ENCODE data around the gene COX5A. TPM values are rescaled to one million over a fixed set of nuclear protein-coding genes. Genes with fewer than 3 reads are reported as not detected.

COX5A gene
- total and polyA plus RNA-seq, 2 of the 13 experiments (the other 11 are each of a cell fraction or from before 2014, with no cell fraction given) = 158 to 218 TPM

DNA sequence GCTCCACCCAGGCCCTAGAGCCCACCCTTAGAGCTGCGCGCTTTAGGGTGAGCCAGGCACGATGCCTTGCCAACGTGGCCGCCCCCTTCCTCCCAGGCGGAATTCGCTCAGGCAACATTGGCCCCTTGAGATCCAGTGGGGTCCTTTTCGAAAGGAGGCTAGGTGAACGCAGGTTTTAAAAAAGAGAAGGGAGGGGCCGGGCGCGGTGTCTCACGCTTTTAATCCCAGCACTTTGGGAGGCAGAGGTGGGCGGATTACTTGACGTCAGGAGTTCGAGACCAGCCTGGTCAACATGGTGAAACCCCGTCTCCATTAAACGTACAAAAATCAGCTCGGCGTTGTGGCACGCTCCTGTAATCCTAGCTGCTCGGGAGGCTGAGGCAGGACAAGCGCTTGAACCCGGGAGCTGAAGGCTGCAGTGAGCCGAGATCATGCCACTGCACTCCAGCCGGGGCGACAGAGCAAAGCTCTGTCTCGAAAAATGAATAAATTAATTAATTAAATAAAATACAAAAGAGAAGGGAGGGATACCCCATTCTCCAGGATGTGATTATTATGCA is 19.7 kb upstream of the COX5A start (continued):
- TF ChIP-seq NRL (CRISPR knock-in tag; IDR thresholded peaks at IDR 0.05; ENCODE audit: borderline replicate concordance) = 0 out of 2 replicates have a peak, but pooled peaks have one; percentile 60
- no peak for TF ChIP-seq ZSCAN29 (CRISPR knock-in tag; conservative IDR thresholded peaks at IDR 0.05)
- no peak for TF ChIP-seq RFXANK (CRISPR knock-in tag; IDR thresholded peaks at IDR 0.05)
- TF ChIP-seq SYNCRIP (IDR thresholded peaks at IDR 0.05; ENCODE audit: insufficient read depth, low read depth, low read length) = no peak
- TF ChIP-seq ZNF280B (CRISPR knock-in tag; IDR thresholded peaks at IDR 0.05; ENCODE audit: borderline replicate concordance) = 0 out of 2 replicates have a peak, but pooled peaks have one; percentile 32
- TF ChIP-seq PHF8 (CRISPR knock-in tag; IDR thresholded peaks at IDR 0.05) = no peak
- no peak for TF ChIP-seq PRPF4 (IDR thresholded peaks at IDR 0.05; ENCODE audit: low read depth, low read length, poor library complexity, severe bottlenecking)
- TF ChIP-seq, protein P1, sequence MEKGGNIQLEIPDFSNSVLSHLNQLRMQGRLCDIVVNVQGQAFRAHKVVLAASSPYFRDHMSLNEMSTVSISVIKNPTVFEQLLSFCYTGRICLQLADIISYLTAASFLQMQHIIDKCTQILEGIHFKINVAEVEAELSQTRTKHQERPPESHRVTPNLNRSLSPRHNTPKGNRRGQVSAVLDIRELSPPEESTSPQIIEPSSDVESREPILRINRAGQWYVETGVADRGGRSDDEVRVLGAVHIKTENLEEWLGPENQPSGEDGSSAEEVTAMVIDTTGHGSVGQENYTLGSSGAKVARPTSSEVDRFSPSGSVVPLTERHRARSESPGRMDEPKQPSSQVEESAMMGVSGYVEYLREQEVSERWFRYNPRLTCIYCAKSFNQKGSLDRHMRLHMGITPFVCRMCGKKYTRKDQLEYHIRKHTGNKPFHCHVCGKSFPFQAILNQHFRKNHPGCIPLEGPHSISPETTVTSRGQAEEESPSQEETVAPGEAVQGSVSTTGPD (CRISPR knock-in tag; IDR thresholded peaks at IDR 0.05) = no peak
- no peak for TF ChIP-seq ZNF709 (CRISPR knock-in tag; IDR thresholded peaks at IDR 0.05)
- TF ChIP-seq CHD2 (IDR thresholded peaks at IDR 0.05; ENCODE audit: low read depth, low read length) = no peak
- no peak for TF ChIP-seq RFX5 (IDR thresholded peaks at IDR 0.05; ENCODE audit: low read depth, low read length)
- no peak for TF ChIP-seq ZKSCAN8 (CRISPR knock-in tag; IDR thresholded peaks at IDR 0.05; ENCODE audit: borderline replicate concordance)
- TF ChIP-seq KDM1A (CRISPR knock-in tag; IDR thresholded peaks at IDR 0.05) = no peak
- TF ChIP-seq, protein P2, sequence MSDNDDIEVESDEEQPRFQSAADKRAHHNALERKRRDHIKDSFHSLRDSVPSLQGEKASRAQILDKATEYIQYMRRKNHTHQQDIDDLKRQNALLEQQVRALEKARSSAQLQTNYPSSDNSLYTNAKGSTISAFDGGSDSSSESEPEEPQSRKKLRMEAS (IDR thresholded peaks at IDR 0.05) = 0 out of 2 replicates have a peak, but pooled peaks have one; percentile 14
- TF ChIP-seq NFYC (CRISPR knock-in tag; IDR thresholded peaks at IDR 0.05) = no peak
- TF ChIP-seq TCF12 (IDR thresholded peaks at IDR 0.05) = no peak
- no peak for TF ChIP-seq TCF12 (CRISPR knock-in tag; IDR thresholded peaks at IDR 0.05)
- no peak for TF ChIP-seq ELK4 (CRISPR knock-in tag; IDR thresholded peaks at IDR 0.05; ENCODE audit: borderline replicate concordance)
- no peak for TF ChIP-seq FOXM1 (CRISPR knock-in tag; IDR thresholded peaks at IDR 0.05)
- no peak for TF ChIP-seq ZNF460 (CRISPR knock-in tag; IDR thresholded peaks at IDR 0.05; ENCODE audit: borderline replicate concordance)
- no peak for TF ChIP-seq ZNF441 (CRISPR knock-in tag; IDR thresholded peaks at IDR 0.05; ENCODE audit: borderline replicate concordance)
- no peak for TF ChIP-seq ZNF205 (CRISPR knock-in tag; IDR thresholded peaks at IDR 0.05)
- no peak for TF ChIP-seq TBL1XR1 (IDR thresholded peaks at IDR 0.05; ENCODE audit: borderline replicate concordance, low read length, partially characterized antibody)
- TF ChIP-seq, protein P3, sequence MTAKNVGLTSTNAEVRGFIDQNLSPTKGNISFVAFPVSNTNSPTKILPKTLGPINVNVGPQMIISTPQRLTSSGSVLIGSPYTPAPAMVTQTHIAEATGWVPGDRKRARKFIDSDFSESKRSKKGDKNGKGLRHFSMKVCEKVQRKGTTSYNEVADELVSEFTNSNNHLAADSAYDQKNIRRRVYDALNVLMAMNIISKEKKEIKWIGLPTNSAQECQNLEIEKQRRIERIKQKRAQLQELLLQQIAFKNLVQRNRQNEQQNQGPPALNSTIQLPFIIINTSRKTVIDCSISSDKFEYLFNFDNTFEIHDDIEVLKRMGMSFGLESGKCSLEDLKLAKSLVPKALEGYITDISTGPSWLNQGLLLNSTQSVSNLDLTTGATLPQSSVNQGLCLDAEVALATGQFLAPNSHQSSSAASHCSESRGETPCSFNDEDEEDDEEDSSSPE (CRISPR knock-in tag; IDR thresholded peaks at IDR 0.05) = no peak
- TF ChIP-seq PHF21A (CRISPR knock-in tag; IDR thresholded peaks at IDR 0.05) = 0 out of 2 replicates have a peak, but pooled peaks have one; percentile 22
- TF ChIP-seq CBX2 (IDR thresholded peaks at IDR 0.05; ENCODE audit: low read depth, low read length) = no peak
- no peak for TF ChIP-seq CBX2 (CRISPR knock-in tag; IDR thresholded peaks at IDR 0.05; ENCODE audit: low read depth)
- TF ChIP-seq ZNF331 (CRISPR knock-in tag; IDR thresholded peaks at IDR 0.05) = no peak

Measured in HepG2 (cell line).